ENCODE measurements around the gene CCSAP.

CCSAP gene

GRCh38 chr1:229344139-229344538, 1.3 kb upstream of the CCSAP start:
- TF ChIP-seq SPI1 (IDR thresholded peaks at IDR 0.05; ENCODE audit: borderline replicate concordance, low read depth) (no peak), CTCF (IDR thresholded peaks at IDR 0.05; ENCODE audit: insufficient read depth, low read length) (no peak), REST (IDR thresholded peaks at IDR 0.05; ENCODE audit: insufficient replicate concordance, low read depth) (no peak), POLR2AphosphoS5 (IDR thresholded peaks at IDR 0.05; ENCODE audit: low read depth) (no peak), GABPA (IDR thresholded peaks at IDR 0.05; ENCODE audit: low read depth) (no peak)
- no peak overlapping the region; the same call in 1 of the 2 replicates for H3K27ac ChIP-seq (replicated peaks)
- H3K4me3 ChIP-seq (replicated peaks; ENCODE audit: insufficient read depth, low read length) = peak overlapping the region; percentile 82
- no peaks in the 10 kb centered on the region for H3K27me3 ChIP-seq (ENCODE audit: insufficient read depth, poor library complexity, severe bottlenecking)
- DNase-seq (ENCODE audit: low read depth in 1 of 2, low spot score in 1 of 2) = no peak

- DNase-seq (ENCODE audit: low read depth in 1 of 2, low spot score in 1 of 2) = peak; percentile 54 to 84
- Histone ChIP-seq H3K4me3 (replicated peaks; ENCODE audit: insufficient read depth, low read length) (peak overlapping the region; percentile 82), H3K27me3 (ENCODE audit: insufficient read depth, poor library complexity, severe bottlenecking) (no peaks in the 10 kb centered on the region), H3K27ac (replicated peaks) (peak overlapping the region; percentile 95)
- TF ChIP-seq POLR2AphosphoS5 (IDR thresholded peaks at IDR 0.05; ENCODE audit: low read depth) (peak; percentile 27; the same call in 1 of the 2 replicates), SPI1 (IDR thresholded peaks at IDR 0.05; ENCODE audit: borderline replicate concordance, low read depth) (peak; percentile 95), GABPA (IDR thresholded peaks at IDR 0.05; ENCODE audit: low read depth) (no peak), CTCF (IDR thresholded peaks at IDR 0.05; ENCODE audit: insufficient read depth, low read length) (no peak), REST (IDR thresholded peaks at IDR 0.05; ENCODE audit: insufficient replicate concordance, low read depth) (peak; percentile 50)
Measured at GRCh38 chr1:229341774-229342655, 832 bp downstream of the CCSAP start.

GRCh38 chr1:229340496-229340895, 2.4 kb downstream of the CCSAP start:
- Histone ChIP-seq H3K27ac (replicated peaks) (no peak overlapping the region; the same call in 1 of the 2 replicates), H3K4me3 (replicated peaks; ENCODE audit: insufficient read depth, low read length) (peak overlapping the region; percentile 82), H3K27me3 (ENCODE audit: insufficient read depth, poor library complexity, severe bottlenecking) (no peaks in the 10 kb centered on the region)
- DNase-seq (ENCODE audit: low read depth in 1 of 2, low spot score in 1 of 2) = no peak
- TF ChIP-seq POLR2AphosphoS5 (IDR thresholded peaks at IDR 0.05; ENCODE audit: low read depth) (no peak), CTCF (IDR thresholded peaks at IDR 0.05; ENCODE audit: insufficient read depth, low read length) (no peak), REST (IDR thresholded peaks at IDR 0.05; ENCODE audit: insufficient replicate concordance, low read depth) (no peak), GABPA (IDR thresholded peaks at IDR 0.05; ENCODE audit: low read depth) (no peak), SPI1 (IDR thresholded peaks at IDR 0.05; ENCODE audit: borderline replicate concordance, low read depth) (no peak)

Data from HL-60 (cell line).